Stimulated activated naive CD8-positive, alpha-beta T cell treated with anti-CD3 and anti-CD28 coated beads, Interleukin-15, amount 100 ng/mL, for 72 hours (primary cell): Measurements from ENCODE around the gene RBFA.

Source experiments
- ATAC-seq: fragments of 150-1000 bp; cut with Tn5 transposase; 2 replicates; pipeline ENCODE4 v1.10.0; 2021; ENCODE audit warnings: mild to moderate bottlenecking, moderate library complexity
- DNase-seq, 2 donors: peaks; one replicate each; pipeline ENCODE4 v3.0.0; 2021 to 2022
- H3K27ac Mint-ChIP-seq, 2 donors: one replicate each; pipeline ENCODE4 v1.8.0; 2022; ENCODE audit warnings: mild to moderate bottlenecking in 2 of 2, mixed read lengths in 2 of 2, moderate library complexity in 2 of 2
- H3K27me3 Mint-ChIP-seq: one replicate; pipeline ENCODE4 v1.8.0; 2022; ENCODE audit warnings: mixed read lengths
- H3K4me1 Mint-ChIP-seq: one replicate; pipeline ENCODE4 v1.8.0; 2022; ENCODE audit warnings: mild to moderate bottlenecking, mixed read lengths
- H3K4me3 Mint-ChIP-seq, 2 donors: one replicate each; pipeline ENCODE4 v1.8.0; 2022; ENCODE audit warnings: mild to moderate bottlenecking in 2 of 2, mixed read lengths in 2 of 2, moderate library complexity in 1 of 2
- H3K9me3 Mint-ChIP-seq, 2 donors: one replicate each; pipeline ENCODE4 v1.8.0; 2022; ENCODE audit warnings: mixed read lengths in 2 of 2

The RBFA gene

GRCh38 chr18:80042785-80043184 lies 8.6 kb downstream of the RBFA start:
- H3K4me3 Mint-ChIP-seq: no peak overlapping the region
- H3K27ac Mint-ChIP-seq: no peak overlapping the region
- H3K4me1 Mint-ChIP-seq: no peaks in the 10 kb centered on the region
- no peaks in the 10 kb centered on the region for H3K27me3 Mint-ChIP-seq
- no peak for ATAC-seq
- no peak for DNase-seq
- no peaks in the 10 kb centered on the region for H3K9me3 Mint-ChIP-seq

GRCh38 chr18:80044072-80044471 lies 9.8 kb downstream of the RBFA start:
- Mint-ChIP-seq H3K27me3 (no peaks in the 10 kb centered on the region), H3K4me3 (no peak overlapping the region), H3K27ac (no peak overlapping the region), H3K4me1 (no peaks in the 10 kb centered on the region), H3K9me3 (no peaks in the 10 kb centered on the region)
- no peak for DNase-seq
- ATAC-seq: no peak

GRCh38 chr18:80046011-80046410 lies 11.8 kb downstream of the RBFA start:
- DNase-seq (no peak), ATAC-seq (no peak)
- H3K27ac Mint-ChIP-seq: no peak overlapping the region
- H3K4me3 Mint-ChIP-seq: no peak overlapping the region
- H3K4me1 Mint-ChIP-seq: no peaks in the 10 kb centered on the region
- H3K9me3 Mint-ChIP-seq: peaks cover 0 to 9% of the 10 kb centered on the region in 2 donors
- no peaks in the 10 kb centered on the region for H3K27me3 Mint-ChIP-seq

- H3K27ac Mint-ChIP-seq: no peak overlapping the region
- peaks cover 4 to 13% of the 10 kb centered on the region in 2 donors for H3K9me3 Mint-ChIP-seq
- H3K4me1 Mint-ChIP-seq: no peaks in the 10 kb centered on the region
- no peak overlapping the region for H3K4me3 Mint-ChIP-seq
- ATAC-seq (no peak), DNase-seq (no peak)
- H3K27me3 Mint-ChIP-seq: no peaks in the 10 kb centered on the region
Measured at GRCh38 chr18:80046431-80046830, 12.2 kb downstream of the RBFA start.

- DNase-seq (no peak), ATAC-seq (no peak)
- no peak overlapping the region for H3K27ac Mint-ChIP-seq
- peaks cover 9 to 18% of the 10 kb centered on the region in 2 donors for H3K9me3 Mint-ChIP-seq
- H3K27me3 Mint-ChIP-seq: no peaks in the 10 kb centered on the region
- H3K4me1 Mint-ChIP-seq: no peaks in the 10 kb centered on the region
- H3K4me3 Mint-ChIP-seq: no peak overlapping the region
Measured at GRCh38 chr18:80046961-80047541, 12.8 kb downstream of the RBFA start.

GRCh38 chr18:80050797-80051196 lies 16.6 kb downstream of the RBFA start:
- H3K27ac Mint-ChIP-seq: no peak overlapping the region
- H3K4me3 Mint-ChIP-seq: no peak overlapping the region
- ATAC-seq: no peak
- H3K27me3 Mint-ChIP-seq: no peaks in the 10 kb centered on the region
- no peak for DNase-seq
- H3K9me3 Mint-ChIP-seq: peaks cover 26 to 53% of the 10 kb centered on the region in 2 donors
- H3K4me1 Mint-ChIP-seq: no peaks in the 10 kb centered on the region

- DNase-seq (no peak), ATAC-seq (no peak)
- Mint-ChIP-seq H3K4me3 (no peak overlapping the region), H3K9me3 (peaks cover 49 to 87% of the 10 kb centered on the region in 2 donors), H3K4me1 (no peaks in the 10 kb centered on the region), H3K27ac (no peak overlapping the region), H3K27me3 (no peaks in the 10 kb centered on the region)
Measured at GRCh38 chr18:80056095-80056494, 21.9 kb downstream of the RBFA start.

GRCh38 chr18:80059945-80060344 lies 25.7 kb downstream of the RBFA start:
- Mint-ChIP-seq H3K27ac (no peak overlapping the region), H3K4me1 (no peaks in the 10 kb centered on the region), H3K9me3 (peaks cover 28 to 52% of the 10 kb centered on the region in 2 donors), H3K27me3 (no peaks in the 10 kb centered on the region), H3K4me3 (no peak overlapping the region)
- DNase-seq (no peak), ATAC-seq (no peak)

GRCh38 chr18:80065705-80066104 lies 31.5 kb downstream of the RBFA start:
- no peak for DNase-seq
- Mint-ChIP-seq H3K27me3 (no peaks in the 10 kb centered on the region), H3K4me1 (no peaks in the 10 kb centered on the region), H3K27ac (no peak overlapping the region), H3K4me3 (no peak overlapping the region), H3K9me3 (no peaks in the 10 kb centered on the region)
- ATAC-seq: no peak

- Mint-ChIP-seq H3K4me3 (no peak overlapping the region), H3K9me3 (no peaks in the 10 kb centered on the region), H3K4me1 (no peaks in the 10 kb centered on the region), H3K27me3 (no peaks in the 10 kb centered on the region), H3K27ac (peak overlapping the region in 1 of 2 donors; percentile 74)
- DNase-seq: no peak
- no peak for ATAC-seq
Measured at GRCh38 chr18:80067321-80067720, 33.1 kb downstream of the RBFA start.

- H3K27me3 Mint-ChIP-seq: no peaks in the 10 kb centered on the region
- no peak overlapping the region for H3K27ac Mint-ChIP-seq
- no peaks in the 10 kb centered on the region for H3K9me3 Mint-ChIP-seq
- no peaks in the 10 kb centered on the region for H3K4me1 Mint-ChIP-seq
- no peak for DNase-seq
- no peak overlapping the region for H3K4me3 Mint-ChIP-seq
- ATAC-seq: no peak
Measured at GRCh38 chr18:80067897-80068296, 33.7 kb downstream of the RBFA start.

- DNase-seq (no peak), ATAC-seq (no peak)
- Mint-ChIP-seq H3K27me3 (no peaks in the 10 kb centered on the region), H3K4me3 (no peak overlapping the region), H3K27ac (no peak overlapping the region), H3K4me1 (no peaks in the 10 kb centered on the region), H3K9me3 (no peaks in the 10 kb centered on the region)
Measured at GRCh38 chr18:80068571-80069272, 34.5 kb downstream of the RBFA start.

GRCh38 chr18:80070825-80071224 lies 36.6 kb downstream of the RBFA start:
- Mint-ChIP-seq H3K4me1 (no peaks in the 10 kb centered on the region), H3K27ac (no peak overlapping the region), H3K27me3 (no peaks in the 10 kb centered on the region), H3K9me3 (no peaks in the 10 kb centered on the region), H3K4me3 (no peak overlapping the region)
- ATAC-seq (no peak), DNase-seq (no peak)

- no peak overlapping the region for H3K4me3 Mint-ChIP-seq
- no peaks in the 10 kb centered on the region for H3K9me3 Mint-ChIP-seq
- ATAC-seq (no peak), DNase-seq (no peak)
- no peaks in the 10 kb centered on the region for H3K27me3 Mint-ChIP-seq
- H3K27ac Mint-ChIP-seq: no peak overlapping the region
- H3K4me1 Mint-ChIP-seq: no peaks in the 10 kb centered on the region
Measured at GRCh38 chr18:80074183-80074582, 39.9 kb downstream of the RBFA start.

GRCh38 chr18:80074697-80075096 lies 40.5 kb downstream of the RBFA start:
- ATAC-seq (no peak), DNase-seq (no peak)
- no peaks in the 10 kb centered on the region for H3K27me3 Mint-ChIP-seq
- no peak overlapping the region for H3K27ac Mint-ChIP-seq
- no peak overlapping the region for H3K4me3 Mint-ChIP-seq
- H3K9me3 Mint-ChIP-seq: no peaks in the 10 kb centered on the region
- H3K4me1 Mint-ChIP-seq: no peaks in the 10 kb centered on the region

- peak overlapping the region in 1 of 2 donors; percentile 42 for H3K27ac Mint-ChIP-seq
- no peak overlapping the region for H3K4me3 Mint-ChIP-seq
- no peaks in the 10 kb centered on the region for H3K27me3 Mint-ChIP-seq
- H3K9me3 Mint-ChIP-seq: no peaks in the 10 kb centered on the region
- no peaks in the 10 kb centered on the region for H3K4me1 Mint-ChIP-seq
- ATAC-seq (no peak), DNase-seq (no peak)
Measured at GRCh38 chr18:80075940-80076339, 41.7 kb downstream of the RBFA start.

GRCh38 chr18:80076379-80076778 lies 42.1 kb downstream of the RBFA start:
- H3K27ac Mint-ChIP-seq: no peak overlapping the region
- no peaks in the 10 kb centered on the region for H3K27me3 Mint-ChIP-seq
- no peak for ATAC-seq
- no peaks in the 10 kb centered on the region for H3K9me3 Mint-ChIP-seq
- no peaks in the 10 kb centered on the region for H3K4me1 Mint-ChIP-seq
- DNase-seq: no peak
- no peak overlapping the region for H3K4me3 Mint-ChIP-seq
